Rectal smooth muscle tissue (tissue), 1 donor: ENCODE measurements around the gene TMEM204.

Experiments
- H3K27ac ChIP-seq: one replicate; pipeline ENCODE4 v1.7.0; 2013; ENCODE audit warnings: low read depth, low read length, inconsistent platforms
- H3K27me3 ChIP-seq: one replicate; pipeline ENCODE4 v1.7.0; 2013; ENCODE audit warnings: low read length; ENCODE audit not compliant: control insufficient read depth, insufficient read depth
- H3K36me3 ChIP-seq: one replicate; pipeline ENCODE4 v1.7.0; 2013; ENCODE audit warnings: low read length; ENCODE audit not compliant: control insufficient read depth, insufficient read depth
- H3K4me1 ChIP-seq: one replicate; pipeline ENCODE4 v1.7.0; 2013; ENCODE audit warnings: low read length; ENCODE audit not compliant: control insufficient read depth, insufficient read depth
- H3K4me3 ChIP-seq: one replicate; pipeline ENCODE4 v1.7.0; 2013; ENCODE audit warnings: low read length
- H3K9ac ChIP-seq: one replicate; pipeline ENCODE4 v1.7.0; 2013; ENCODE audit warnings: low read length

The TMEM204 gene

DNA sequence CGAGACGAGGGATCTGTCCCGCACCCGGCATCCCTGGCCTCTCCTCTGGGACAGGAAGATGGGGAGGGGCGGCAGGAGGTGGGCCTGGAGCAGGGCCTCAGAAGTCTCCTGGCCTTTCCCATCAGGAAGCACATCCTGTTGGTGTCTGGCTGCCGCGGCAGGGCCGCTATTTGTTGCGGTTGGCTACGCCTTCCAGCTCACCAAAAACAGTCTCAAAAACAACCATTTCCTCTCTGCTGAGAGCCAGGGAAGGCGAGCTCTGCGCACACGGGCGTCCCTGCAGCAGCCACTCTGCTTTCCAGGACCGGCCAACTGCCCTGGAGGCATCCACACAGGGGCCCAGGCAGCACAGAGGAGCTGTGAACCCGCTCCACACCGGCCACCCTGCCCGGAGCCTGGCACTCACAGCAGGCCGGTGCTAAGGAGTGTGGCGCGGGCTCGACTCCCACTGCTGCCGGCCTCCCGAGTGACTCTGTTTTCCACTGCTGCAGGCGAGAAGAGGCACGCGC is at the start of gene TMEM204:
Gene TMEM204 (plus strand): TSS at position 224 of the 509 bp plus-strand sequence. CDS start 610 bp downstream, outside the sequence.
- no peaks in the 10 kb centered on the region for H3K27me3 ChIP-seq
- peak within 1 kb of the TSS; percentile 76 for H3K4me3 ChIP-seq
- peaks cover 34% of the 10 kb centered on the region for H3K4me1 ChIP-seq
- peaks cover 3% of the 10 kb centered on the region for H3K36me3 ChIP-seq
- H3K9ac ChIP-seq = peak within 1 kb of the TSS; percentile 69
- H3K27ac ChIP-seq = peak within 1 kb of the TSS; percentile 95

- peaks cover 4% of the 10 kb centered on the region for H3K27me3 ChIP-seq
Measured at GRCh38 chr16:1485847-1486496, 47.5 kb upstream of the TMEM204 start.

DNA sequence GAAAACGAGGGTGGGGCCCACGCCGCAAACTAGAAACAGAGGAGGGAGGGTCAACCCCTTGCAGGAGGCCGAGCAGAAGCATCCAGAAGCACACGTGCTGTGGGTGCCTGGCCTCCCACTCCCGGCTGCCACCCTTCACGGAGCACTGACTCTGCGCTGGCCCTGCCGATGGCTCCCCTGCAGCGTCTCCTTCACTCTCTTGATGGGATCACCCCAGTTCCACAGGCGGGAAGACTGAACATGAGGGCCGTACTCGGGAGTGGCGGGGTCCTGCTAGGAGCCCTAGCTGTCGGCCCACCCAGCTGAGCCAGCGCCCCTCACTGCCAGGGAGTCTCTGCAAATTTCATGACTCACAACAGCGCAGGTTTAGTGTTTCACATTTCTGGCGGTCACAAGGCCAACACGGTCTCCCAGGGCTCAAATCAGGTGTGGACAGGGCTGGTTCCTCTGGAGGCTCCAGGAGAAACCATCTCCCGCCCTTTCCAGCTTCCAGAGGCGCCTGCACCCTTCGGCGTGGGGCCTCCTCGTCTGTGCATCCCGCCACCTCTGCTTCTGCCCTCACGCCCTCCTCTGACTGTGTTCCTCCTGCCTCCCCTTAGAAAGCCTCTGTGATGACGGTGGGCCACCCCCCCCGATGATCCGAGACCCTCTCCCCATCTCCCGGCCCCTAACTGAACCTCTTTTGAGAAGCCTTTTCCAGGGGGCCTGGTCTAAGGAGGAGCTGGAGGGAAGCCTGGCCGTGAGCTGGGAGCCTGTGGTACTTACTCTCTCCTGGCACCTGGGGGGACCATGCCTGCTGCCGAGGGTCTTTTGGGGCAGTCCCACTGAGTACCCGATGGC is 46.7 kb upstream of the TMEM204 start:
- Histone ChIP-seq H3K27me3 (peaks cover 4% of the 10 kb centered on the region), H3K36me3 (no peaks in the 10 kb centered on the region), H3K4me1 (no peaks in the 10 kb centered on the region), H3K4me3 (no peak overlapping the region), H3K27ac (no peak overlapping the region), H3K9ac (no peak overlapping the region)

More at GRCh38 chr16:1485847-1486496, 47.5 kb upstream of the TMEM204 start:
- H3K36me3 ChIP-seq = no peaks in the 10 kb centered on the region
- no peak overlapping the region for H3K4me3 ChIP-seq
- H3K4me1 ChIP-seq = no peaks in the 10 kb centered on the region
- H3K9ac ChIP-seq = no peak overlapping the region
- no peak overlapping the region for H3K27ac ChIP-seq

- H3K4me3 ChIP-seq = no peak overlapping the region
- H3K27ac ChIP-seq = no peak overlapping the region
- H3K36me3 ChIP-seq = no peaks in the 10 kb centered on the region
- H3K9ac ChIP-seq = no peak overlapping the region
- peaks cover 1% of the 10 kb centered on the region for H3K27me3 ChIP-seq
- H3K4me1 ChIP-seq = peaks cover 1% of the 10 kb centered on the region
Measured at GRCh38 chr16:1487395-1488053, 45.9 kb upstream of the TMEM204 start.

DNA sequence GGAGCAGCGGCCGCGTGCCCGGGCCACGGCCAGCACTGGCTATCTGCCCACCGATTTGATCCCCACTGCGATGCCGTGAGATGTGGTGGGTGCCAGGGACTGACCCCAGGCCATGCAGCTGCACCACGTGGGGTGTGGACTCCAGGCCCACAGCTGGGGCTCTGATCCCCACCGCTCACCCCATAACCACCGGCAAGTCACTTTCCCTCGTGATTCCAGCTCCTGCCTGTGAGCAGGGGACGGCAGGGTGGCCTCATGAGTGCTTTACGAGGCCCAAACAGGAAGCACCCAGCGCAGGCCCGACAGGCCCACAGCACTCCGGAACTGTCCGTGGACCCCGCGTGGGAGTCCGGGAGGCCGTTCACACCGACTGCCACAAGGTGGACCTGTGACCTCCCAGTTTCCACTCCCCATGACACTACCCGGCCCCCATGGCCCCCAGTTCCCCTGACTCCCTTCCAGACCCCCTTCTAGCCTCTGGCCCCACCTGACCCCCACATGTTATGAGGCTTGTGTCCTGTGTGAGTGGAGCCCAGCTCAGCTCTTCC is 45.3 kb upstream of the TMEM204 start:
- H3K36me3 ChIP-seq = no peaks in the 10 kb centered on the region
- H3K27me3 ChIP-seq = no peaks in the 10 kb centered on the region
- no peak overlapping the region for H3K4me3 ChIP-seq
- H3K9ac ChIP-seq = no peak overlapping the region
- H3K4me1 ChIP-seq = peaks cover 6% of the 10 kb centered on the region
- H3K27ac ChIP-seq = no peak overlapping the region

DNA sequence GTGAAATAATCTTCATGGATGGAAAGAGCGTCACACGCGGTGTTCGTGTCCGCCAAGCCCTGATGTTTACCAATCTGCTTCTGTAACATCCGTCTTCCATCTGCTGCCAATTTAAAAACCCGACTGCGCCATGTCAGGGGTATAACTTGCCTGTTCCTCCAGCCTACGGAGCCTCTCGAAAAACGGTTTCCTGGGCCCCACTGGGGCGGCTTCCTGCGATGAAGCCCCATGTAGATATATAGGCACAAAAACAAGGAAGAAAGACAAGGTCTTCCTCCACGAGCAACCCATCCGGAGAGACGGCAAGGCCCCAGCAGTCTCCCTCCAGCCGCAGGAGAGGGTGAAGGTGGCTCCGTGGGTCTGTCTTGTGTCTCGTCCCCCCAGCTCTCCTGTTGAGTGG is 44.8 kb upstream of the TMEM204 start, which contains the start of gene PTX4:
Gene PTX4 (minus strand): TSS at position 326 of the 400 bp plus-strand sequence. CDS start 35 bp downstream, at position 291.
- Histone ChIP-seq H3K4me1 (peaks cover 6% of the 10 kb centered on the region), H3K27me3 (no peaks in the 10 kb centered on the region), H3K4me3 (no peak within 1 kb of the TSS), H3K27ac (no peak within 1 kb of the TSS), H3K9ac (no peak within 1 kb of the TSS), H3K36me3 (no peaks in the 10 kb centered on the region)

GRCh38 chr16:1489077-1489476 is 44.4 kb upstream of the TMEM204 start:
- no peaks in the 10 kb centered on the region for H3K27me3 ChIP-seq
- no peak overlapping the region for H3K9ac ChIP-seq
- peaks cover 10% of the 10 kb centered on the region for H3K4me1 ChIP-seq
- H3K36me3 ChIP-seq = no peaks in the 10 kb centered on the region
- no peak overlapping the region for H3K27ac ChIP-seq
- no peak overlapping the region for H3K4me3 ChIP-seq

DNA sequence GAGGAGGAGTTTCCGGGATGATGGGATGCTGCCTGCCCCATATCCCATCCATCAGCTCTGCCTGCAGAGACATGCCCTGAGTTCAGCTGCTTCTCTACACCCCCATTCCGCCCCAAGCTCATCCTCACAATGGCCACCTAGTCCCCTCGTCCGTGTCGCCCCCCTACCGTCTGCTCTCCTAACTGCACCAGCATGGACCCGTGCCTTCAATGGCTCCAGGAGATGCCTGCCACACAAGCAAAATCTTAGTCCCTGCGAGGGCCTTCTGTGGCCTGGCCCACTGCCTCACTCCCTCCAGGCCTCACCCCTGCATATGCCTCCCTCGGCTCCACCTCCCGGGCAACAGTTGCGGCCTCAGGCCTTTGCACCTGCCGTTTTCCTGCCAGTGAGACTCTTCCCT is 42.1 kb upstream of the TMEM204 start:
- Histone ChIP-seq H3K4me3 (no peak overlapping the region), H3K27ac (no peak overlapping the region), H3K9ac (no peak overlapping the region)

DNA sequence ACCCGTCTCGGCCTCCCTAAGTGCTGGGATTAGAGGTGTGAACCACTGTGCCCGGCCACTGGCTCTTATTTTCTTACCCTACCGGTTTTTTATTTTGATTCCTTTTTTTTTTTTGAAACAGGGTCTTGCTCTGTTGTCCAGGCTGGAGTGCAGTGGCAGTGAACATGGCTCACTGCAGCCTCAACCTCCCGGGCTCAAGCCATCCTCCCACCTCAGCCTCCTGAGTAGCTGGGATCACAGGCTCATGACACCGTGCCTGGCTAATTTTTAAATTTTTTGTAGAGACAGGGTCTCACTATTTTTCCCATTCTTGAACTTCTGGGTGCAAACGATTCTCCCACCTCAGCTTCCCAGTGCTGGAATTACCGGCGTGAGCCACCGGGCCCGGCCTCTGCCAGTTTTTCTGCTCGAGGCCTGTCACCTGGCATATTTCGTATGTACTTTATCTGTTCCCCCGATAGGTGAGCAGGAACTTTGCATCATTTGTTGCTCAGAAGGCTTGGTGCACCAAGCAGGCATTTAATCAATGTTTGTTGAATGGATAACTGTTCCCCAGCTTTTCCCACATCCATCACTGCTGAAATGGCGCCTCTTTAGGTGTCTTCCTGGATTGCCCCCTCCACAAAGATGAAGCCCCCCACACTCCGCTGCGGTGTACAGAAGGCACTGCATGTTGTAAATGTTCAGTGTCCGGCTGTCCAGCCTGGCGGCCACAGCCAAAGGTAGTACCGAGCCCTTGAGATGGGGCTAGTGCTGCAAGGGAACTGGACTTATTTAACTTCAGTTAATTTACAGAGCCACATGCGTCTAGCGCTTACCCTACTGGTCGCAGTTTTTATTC is 41.2 kb upstream of the TMEM204 start:
- H3K9ac ChIP-seq = peak overlapping the region; percentile 47
- H3K27ac ChIP-seq = peak overlapping the region; percentile 95
- no peaks in the 10 kb centered on the region for H3K27me3 ChIP-seq
- peak overlapping the region; percentile 79 for H3K4me3 ChIP-seq
- peaks cover 12% of the 10 kb centered on the region for H3K4me1 ChIP-seq
- H3K36me3 ChIP-seq = peaks cover 11% of the 10 kb centered on the region

More for the DNA sequence above, 42.1 kb upstream of the TMEM204 start:
- no peaks in the 10 kb centered on the region for H3K27me3 ChIP-seq
- peaks cover 12% of the 10 kb centered on the region for H3K4me1 ChIP-seq
- peaks cover 4% of the 10 kb centered on the region for H3K36me3 ChIP-seq

DNA sequence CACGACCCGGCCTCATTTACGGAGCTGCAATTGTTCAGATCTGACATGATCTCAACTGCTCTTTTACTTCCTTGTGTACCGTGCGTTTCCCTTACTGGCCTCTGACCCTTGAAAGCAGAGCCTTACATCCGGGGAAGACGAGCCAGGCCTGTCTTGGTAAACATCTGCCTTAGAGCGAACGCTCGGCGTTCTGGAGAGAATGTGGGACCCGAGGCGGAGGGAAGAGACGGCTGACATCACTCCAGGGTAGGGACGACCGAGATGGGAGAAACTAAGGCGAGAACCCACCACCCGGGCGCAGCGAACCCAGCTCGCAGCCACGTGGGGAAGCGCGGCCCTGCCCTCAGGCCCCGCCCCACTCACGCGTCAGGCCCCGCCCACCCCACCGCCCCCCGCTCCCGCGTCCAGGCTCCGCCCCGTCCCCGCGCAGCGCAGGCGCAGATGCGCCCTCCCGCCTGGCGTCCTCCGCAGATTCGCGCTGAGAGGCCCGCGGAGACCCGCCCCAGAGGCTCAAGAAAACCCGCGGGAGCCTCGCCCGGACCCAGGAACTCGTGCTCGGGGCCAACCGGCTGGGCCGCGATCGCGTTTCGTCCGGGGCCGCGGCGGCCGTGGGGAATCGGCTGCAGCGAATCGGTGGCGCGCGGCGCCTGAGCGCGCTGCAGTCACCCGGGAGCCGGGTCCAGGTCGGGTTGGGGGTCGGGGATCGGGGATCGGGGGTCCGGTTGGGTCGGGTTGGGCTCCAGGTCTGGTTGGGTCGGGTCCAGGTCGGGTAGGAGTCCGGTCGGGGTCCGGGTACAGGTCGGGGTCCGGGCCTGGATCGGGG is 40.3 kb upstream of the TMEM204 start, which contains the start of gene TELO2:
Gene TELO2 (plus strand): TSS at position 438 of the 823 bp plus-strand sequence. CDS start 922 bp downstream, outside the sequence.
- H3K27me3 ChIP-seq = no peaks in the 10 kb centered on the region
- peak within 1 kb of the TSS; percentile 56 for H3K9ac ChIP-seq
- peaks cover 15% of the 10 kb centered on the region for H3K36me3 ChIP-seq
- H3K27ac ChIP-seq = peak within 1 kb of the TSS; percentile 95
- H3K4me3 ChIP-seq = peak within 1 kb of the TSS; percentile 88
- H3K4me1 ChIP-seq = peaks cover 12% of the 10 kb centered on the region

GRCh38 chr16:1493746-1494094 is 39.7 kb upstream of the TMEM204 start:
- H3K27ac ChIP-seq = peak overlapping the region; percentile 95
- H3K27me3 ChIP-seq = no peaks in the 10 kb centered on the region
- H3K9ac ChIP-seq = peak overlapping the region; percentile 56
- H3K36me3 ChIP-seq = peaks cover 15% of the 10 kb centered on the region
- H3K4me3 ChIP-seq = peak overlapping the region; percentile 88
- H3K4me1 ChIP-seq = peaks cover 12% of the 10 kb centered on the region
